CD4-positive, alpha-beta T cell treated with Interleukin-6 at 100 ng/mL for 8 hours (primary cell): Measurements from ENCODE around the gene OR4A5.
"Not testable (repeated sequence)": the region's sequence is repeated elsewhere in the genome, so short reads cannot be mapped to it uniquely, and the experiment has no call there.

ENCODE experiments used
- DNase-seq: peaks from one replicate; pipeline ENCODE4 v3.0.0-alpha.2; 2020; ENCODE audit warnings: mixed read lengths, low spot score

Gene OR4A5, protein sequence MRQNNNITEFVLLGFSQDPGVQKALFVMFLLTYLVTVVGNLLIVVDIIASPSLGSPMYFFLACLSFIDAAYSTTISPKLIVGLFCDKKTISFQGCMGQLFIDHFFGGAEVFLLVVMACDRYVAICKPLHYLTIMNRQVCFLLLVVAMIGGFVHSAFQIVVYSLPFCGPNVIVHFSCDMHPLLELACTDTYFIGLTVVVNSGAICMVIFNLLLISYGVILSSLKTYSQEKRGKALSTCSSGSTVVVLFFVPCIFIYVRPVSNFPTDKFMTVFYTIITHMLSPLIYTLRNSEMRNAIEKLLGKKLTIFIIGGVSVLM

GRCh38 chr11:54706532-54706931, at the start of gene OR4A5:
TSS of gene OR4A5 (plus strand) at chr11:54706832. CDS start at chr11:54706885, 53 bp downstream.
- not testable (repeated sequence) for DNase-seq

GRCh38 chr11:54720094-54720493, 13.5 kb downstream of the OR4A5 start:
- not testable (repeated sequence) for DNase-seq
